LNCaP clone FGC (cell line): ENCODE data around the gene PRPF8.

Source experiments
- DNase-seq: peaks from one replicate; pipeline ENCODE4 v3.0.0-alpha.2; 2011; ENCODE audit warnings: low read depth
- H3K4me3 ChIP-seq: 2 replicates; pipeline ENCODE4 v1.5.1; 2011; ENCODE audit warnings: mild to moderate bottlenecking, low read depth, low read length, control low read depth
- TF ChIP-seq, protein P1 (sequence below): IDR thresholded peaks from 2 replicates; pipeline ENCODE4 v1.5.1; 2012; ENCODE audit warnings: mild to moderate bottlenecking; ENCODE audit not compliant: control insufficient read depth, insufficient read depth; ENCODE audit errors: extremely low read depth

Gene PRPF8

DNA sequence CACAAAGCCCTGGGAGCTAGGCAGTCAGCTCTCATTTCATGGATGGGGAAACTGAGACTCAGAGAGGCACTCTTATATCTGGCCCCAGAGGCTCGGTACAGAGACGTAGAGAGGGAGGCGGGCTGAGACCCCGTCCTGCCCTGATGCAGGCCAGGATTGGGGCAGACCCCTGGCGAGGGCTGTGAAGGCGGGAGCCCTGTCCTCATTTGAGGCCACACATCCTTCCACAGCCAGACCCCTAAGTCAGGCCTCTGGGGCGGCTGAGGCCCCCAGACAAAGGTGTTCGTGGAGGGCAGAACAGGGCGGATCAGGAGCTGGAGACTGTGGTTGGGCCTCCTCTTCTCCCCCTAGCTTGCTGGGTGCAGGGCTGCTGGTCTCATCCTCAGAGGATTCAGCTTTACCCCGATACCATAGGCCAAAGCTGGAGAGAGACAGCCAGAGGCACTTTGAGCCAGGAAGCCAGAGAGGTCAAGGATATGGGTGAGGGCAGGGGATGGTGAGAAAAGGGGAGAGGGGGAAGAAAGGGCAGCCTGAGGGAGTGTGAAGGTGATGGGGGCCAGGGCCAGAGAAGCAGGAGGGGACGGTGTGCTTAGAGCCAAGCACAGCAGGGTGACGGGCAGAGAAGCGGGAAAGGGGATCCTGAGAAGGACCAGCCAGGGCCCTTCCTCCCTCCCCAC is 38.3 kb downstream of the PRPF8 start:
- TF ChIP-seq, protein P1, sequence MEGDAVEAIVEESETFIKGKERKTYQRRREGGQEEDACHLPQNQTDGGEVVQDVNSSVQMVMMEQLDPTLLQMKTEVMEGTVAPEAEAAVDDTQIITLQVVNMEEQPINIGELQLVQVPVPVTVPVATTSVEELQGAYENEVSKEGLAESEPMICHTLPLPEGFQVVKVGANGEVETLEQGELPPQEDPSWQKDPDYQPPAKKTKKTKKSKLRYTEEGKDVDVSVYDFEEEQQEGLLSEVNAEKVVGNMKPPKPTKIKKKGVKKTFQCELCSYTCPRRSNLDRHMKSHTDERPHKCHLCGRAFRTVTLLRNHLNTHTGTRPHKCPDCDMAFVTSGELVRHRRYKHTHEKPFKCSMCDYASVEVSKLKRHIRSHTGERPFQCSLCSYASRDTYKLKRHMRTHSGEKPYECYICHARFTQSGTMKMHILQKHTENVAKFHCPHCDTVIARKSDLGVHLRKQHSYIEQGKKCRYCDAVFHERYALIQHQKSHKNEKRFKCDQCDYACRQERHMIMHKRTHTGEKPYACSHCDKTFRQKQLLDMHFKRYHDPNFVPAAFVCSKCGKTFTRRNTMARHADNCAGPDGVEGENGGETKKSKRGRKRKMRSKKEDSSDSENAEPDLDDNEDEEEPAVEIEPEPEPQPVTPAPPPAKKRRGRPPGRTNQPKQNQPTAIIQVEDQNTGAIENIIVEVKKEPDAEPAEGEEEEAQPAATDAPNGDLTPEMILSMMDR: no peak
- DNase-seq: no peak
- no peak overlapping the region for H3K4me3 ChIP-seq

DNA sequence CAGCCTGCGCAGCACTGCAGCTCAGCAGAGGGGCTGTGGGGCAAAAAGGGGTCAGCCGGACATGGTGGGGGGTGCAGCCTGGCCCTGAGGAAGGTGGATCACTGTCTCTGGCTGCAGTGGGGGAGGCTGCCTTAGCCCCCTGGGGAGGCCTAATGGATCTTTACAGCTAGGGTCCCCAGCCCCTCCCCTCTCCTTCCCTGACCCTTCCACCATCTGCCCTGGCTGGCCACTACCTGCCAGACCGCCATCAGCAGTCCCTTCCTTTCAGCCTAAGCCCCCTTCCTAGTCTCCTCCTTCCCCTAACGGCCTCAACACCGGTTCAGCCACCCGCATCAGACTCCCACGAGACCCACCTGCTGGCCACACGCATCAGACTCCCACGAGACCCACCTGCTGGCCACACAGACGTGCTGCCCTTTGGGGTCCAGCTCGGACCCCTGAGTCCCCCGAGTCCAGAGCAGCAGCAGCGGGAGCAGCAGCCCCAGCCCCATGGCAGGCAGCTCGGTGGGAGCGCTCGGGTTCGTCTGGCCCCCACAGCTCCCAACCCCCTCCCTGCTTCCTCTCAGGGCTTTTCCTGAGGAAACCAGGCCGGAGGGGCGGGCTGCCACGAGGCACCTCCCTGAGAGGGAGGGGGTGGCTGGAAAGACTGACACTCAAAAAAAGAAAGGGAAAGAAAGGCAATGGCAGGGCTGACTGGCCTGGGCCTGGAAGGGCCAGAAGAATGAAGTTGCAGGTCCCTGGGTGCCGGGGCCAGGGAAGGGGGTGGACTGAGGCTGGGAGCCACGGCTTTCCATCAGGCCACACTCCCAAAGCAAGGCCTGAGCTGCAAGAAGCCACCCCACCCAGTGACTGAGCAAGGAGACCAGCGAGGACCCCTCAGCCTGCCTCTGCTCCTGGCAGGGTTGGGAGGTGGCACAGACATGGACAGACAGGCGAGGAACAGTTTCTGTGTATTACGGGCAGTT is 39.2 kb downstream of the PRPF8 start, which contains the start of gene SCARF1:
Gene SCARF1 (minus strand): TSS at position 526 of the 965 bp plus-strand sequence. CDS start 35 bp downstream, at position 491.
- TF ChIP-seq, protein P1: no peak
- H3K4me3 ChIP-seq: no peak within 1 kb of the TSS
- no peak for DNase-seq

DNA sequence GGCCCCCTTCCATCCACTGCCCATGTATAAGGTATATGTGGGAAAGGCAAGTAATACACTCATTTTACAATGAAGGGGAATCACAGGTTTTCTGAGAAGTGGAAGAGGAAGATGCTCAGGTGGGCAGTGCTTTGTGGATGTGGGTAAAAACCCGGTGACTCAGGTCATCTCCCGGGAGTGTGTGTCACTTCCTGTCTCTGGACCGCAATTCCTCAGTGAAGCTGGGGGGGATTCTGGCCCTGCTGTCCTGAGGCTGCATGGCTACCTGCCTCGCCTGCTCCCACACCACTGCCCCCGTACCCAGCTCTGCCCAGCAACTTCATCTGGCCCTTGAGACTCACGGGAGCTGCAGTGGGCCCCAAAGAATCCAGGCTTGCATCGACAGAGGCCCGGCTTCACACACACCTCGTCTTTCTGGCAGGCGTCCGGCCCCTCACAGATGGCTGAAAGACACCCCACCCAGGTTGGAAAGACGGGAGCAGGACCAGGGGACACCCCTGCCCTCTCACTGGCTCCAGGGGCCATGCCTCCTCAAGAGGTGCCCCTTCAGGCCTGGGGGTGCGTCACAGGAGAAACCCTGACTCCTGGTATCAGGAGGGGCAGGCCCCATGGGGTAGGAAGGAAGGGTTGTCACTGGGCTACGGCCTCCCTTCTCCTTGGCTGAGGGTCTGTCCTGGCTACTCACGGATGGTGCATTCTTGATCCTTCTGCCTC is 40.0 kb downstream of the PRPF8 start:
- TF ChIP-seq, protein P1: no peak
- no peak for DNase-seq
- no peak overlapping the region for H3K4me3 ChIP-seq

DNA sequence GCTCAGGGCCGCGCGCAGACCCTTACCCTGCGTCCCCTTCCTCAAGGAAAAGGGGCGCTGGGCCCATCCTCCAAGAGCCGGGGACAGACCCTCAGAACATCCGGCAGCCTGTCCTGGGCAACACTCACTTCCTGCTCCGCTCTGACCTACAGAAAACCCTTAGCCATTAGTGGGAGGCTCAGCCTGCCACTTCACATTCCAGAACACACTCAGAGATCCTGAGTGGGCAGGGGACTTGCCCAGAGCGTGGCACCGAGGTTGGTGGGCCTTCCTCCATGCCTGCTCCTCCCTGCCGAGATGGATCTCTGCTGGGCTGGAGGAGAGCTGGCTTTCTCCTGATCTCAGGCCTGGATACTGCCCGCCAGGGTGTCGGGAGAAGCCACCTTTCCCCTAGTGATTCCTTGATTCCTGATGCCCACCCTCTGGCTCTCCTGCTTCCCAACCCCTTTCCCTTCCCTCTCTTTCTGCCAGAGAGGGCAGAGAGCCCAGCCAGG is 40.6 kb downstream of the PRPF8 start:
- TF ChIP-seq, protein P1: no peak
- peak overlapping the region; percentile 42 for H3K4me3 ChIP-seq
- DNase-seq: no peak

DNA sequence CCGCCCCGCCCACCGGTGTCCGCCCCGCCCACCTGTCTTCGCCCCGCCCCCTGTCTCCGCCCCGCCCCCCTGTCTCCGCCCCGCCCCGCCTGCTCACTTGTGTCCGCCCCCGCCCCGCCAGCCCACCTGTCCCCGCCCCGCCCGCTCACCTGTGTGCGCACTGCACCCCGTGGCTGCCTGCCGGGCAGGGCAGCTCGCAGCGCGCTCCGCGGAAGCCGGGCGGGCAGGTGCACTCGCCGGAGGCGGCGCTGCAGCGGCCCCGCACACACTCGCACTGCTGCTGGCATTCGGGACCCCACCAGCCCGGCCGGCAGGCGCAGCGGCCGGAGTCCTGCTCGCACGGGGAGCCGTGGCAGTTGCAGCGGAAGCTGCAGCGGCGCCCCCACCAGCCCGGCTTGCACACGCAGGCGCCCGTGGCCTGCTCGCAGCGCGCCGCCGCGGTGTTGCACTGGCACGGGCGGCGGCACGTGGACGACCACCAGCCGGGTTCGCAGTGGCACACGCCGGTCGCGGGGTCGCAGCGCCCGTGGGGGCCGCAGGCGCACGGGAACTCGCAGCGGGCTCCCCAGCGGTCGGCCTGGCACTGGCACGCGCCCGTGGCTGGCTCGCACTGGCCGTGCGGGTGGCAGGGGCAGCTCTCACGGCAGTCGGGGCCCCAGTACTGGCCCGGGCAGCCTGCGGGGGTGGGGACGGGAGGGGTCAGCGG is 41.2 kb downstream of the PRPF8 start:
- H3K4me3 ChIP-seq: peak overlapping the region; percentile 42
- no peak for DNase-seq
- TF ChIP-seq, protein P1: peak; percentile 52

DNA sequence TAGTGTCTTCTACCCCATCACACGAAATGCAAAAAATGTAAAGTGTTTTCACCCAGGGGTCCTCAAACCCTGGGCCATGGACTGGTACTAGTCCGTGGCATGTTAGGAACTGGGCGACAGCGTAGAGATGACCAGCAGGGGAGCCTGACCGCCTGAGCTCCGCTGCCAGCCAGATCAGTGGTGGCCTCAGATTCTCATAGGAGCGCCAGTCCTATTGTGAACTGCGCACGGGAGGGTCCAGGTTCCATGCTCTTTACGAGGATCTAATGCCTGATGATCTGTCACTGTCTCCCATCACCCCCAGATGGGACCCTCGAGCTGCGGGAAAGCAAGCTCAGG is 43.6 kb downstream of the PRPF8 start:
- TF ChIP-seq, protein P1: no peak
- DNase-seq: no peak
- no peak overlapping the region for H3K4me3 ChIP-seq
